ENCODE measurements around the gene DLG2. TPM values are rescaled to one million over a fixed set of nuclear protein-coding genes. Genes with fewer than 3 reads are reported as not detected.

Gene DLG2
- total RNA-seq, 2 experiments from 2014 or later, result 1.3 to 1.7 TPM

- peaks cover 5% of the 10 kb centered on the region for H3K9me3 Mint-ChIP-seq
- no peak overlapping the region for H3K4me3 Mint-ChIP-seq
- ChIA-PET POLR2A (no interaction called here), CTCF (no interaction called here)
- no peaks in the 10 kb centered on the region for H3K27me3 Mint-ChIP-seq
- H3K27ac Mint-ChIP-seq, result no peak overlapping the region
- DNase-seq, result no peak
- no peaks in the 10 kb centered on the region for H3K4me1 Mint-ChIP-seq
- H3K36me3 Mint-ChIP-seq (ENCODE audit: low read depth), result no peaks in the 10 kb centered on the region
Measured at GRCh38 chr11:84249344-84250135, 1377.6 kb downstream of the DLG2 start.

DNA sequence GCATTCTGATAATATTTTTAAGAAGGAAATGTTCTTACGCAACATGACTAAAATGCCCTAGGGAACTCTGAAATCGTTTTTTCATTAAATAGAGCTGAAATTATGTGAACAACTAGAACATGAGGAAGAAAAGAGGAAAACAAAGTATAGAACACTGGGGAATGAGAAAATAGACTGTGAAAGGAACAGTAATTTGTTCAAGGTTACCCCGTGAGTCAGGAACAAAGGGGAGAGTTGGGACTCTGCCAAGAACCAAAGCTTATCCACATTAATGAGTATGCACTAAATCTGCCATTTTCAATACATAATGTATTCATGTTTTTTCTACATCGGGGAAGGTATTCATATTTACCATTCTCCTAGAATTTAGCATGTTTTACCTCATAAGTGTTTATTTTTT lies 1379.2 kb downstream of the DLG2 start:
- CTCF ChIA-PET, result no interaction called here
- DNase-seq, result no peak
- no peaks in the 10 kb centered on the region for H3K27me3 Mint-ChIP-seq
- H3K27ac Mint-ChIP-seq, result no peak overlapping the region
- peaks cover 5% of the 10 kb centered on the region for H3K9me3 Mint-ChIP-seq
- no peak overlapping the region for H3K4me3 Mint-ChIP-seq
- no peaks in the 10 kb centered on the region for H3K36me3 Mint-ChIP-seq (ENCODE audit: low read depth)
- no peaks in the 10 kb centered on the region for H3K4me1 Mint-ChIP-seq
- POLR2A ChIA-PET, result no interaction called here

- no peak for DNase-seq
- no peaks in the 10 kb centered on the region for H3K36me3 Mint-ChIP-seq (ENCODE audit: low read depth)
- H3K27ac Mint-ChIP-seq, result no peak overlapping the region
- ChIA-PET POLR2A (no interaction called here), CTCF (no interaction called here)
- H3K27me3 Mint-ChIP-seq, result no peaks in the 10 kb centered on the region
- no peak overlapping the region for H3K4me3 Mint-ChIP-seq
- H3K4me1 Mint-ChIP-seq, result no peaks in the 10 kb centered on the region
- H3K9me3 Mint-ChIP-seq, result peaks cover 5% of the 10 kb centered on the region
Measured at GRCh38 chr11:84247129-84247528, 1380.0 kb downstream of the DLG2 start.

DNA sequence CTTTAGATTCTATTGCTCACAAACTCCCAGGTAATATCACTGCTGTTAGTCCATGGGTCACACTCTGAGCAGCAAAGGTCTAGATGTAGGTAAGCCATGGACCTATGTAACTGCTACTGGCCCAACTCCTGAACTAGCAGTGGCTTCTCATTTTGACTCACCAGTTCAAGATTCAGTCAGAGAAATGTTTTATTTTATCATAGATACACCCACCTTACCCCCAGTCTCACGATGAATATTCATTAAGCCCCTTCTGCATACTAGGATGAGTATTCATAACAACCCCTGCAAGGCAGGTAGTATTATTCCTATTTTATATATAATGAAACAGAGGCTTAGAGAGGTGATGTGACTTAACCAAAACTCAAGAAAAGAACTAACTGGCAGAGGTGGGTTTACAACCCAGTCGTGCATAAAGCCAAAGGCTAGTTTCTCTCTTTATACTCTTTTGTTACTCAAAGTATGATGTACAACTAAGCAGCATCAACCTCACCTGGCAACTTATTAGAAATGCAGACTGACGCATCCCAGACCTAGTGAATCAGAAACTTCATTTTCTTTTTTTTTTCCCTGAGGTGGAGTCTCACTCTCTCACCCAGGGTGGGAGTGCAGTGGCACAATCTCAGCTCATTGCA lies 1383.4 kb downstream of the DLG2 start:
- no peak for DNase-seq
- H3K4me3 Mint-ChIP-seq, result no peak overlapping the region
- no peaks in the 10 kb centered on the region for H3K27me3 Mint-ChIP-seq
- peaks cover 2% of the 10 kb centered on the region for H3K9me3 Mint-ChIP-seq
- H3K27ac Mint-ChIP-seq, result no peak overlapping the region
- POLR2A ChIA-PET, result no interaction called here
- H3K36me3 Mint-ChIP-seq (ENCODE audit: low read depth), result no peaks in the 10 kb centered on the region
- CTCF ChIA-PET, result no interaction called here
- no peaks in the 10 kb centered on the region for H3K4me1 Mint-ChIP-seq

GRCh38 chr11:84241343-84242131 lies 1385.6 kb downstream of the DLG2 start:
- no peaks in the 10 kb centered on the region for H3K4me1 Mint-ChIP-seq
- peaks cover 2% of the 10 kb centered on the region for H3K9me3 Mint-ChIP-seq
- H3K36me3 Mint-ChIP-seq (ENCODE audit: low read depth), result no peaks in the 10 kb centered on the region
- no peaks in the 10 kb centered on the region for H3K27me3 Mint-ChIP-seq
- ChIA-PET POLR2A (no interaction called here), CTCF (no interaction called here)
- H3K27ac Mint-ChIP-seq, result no peak overlapping the region
- H3K4me3 Mint-ChIP-seq, result no peak overlapping the region
- DNase-seq, result no peak

DNA sequence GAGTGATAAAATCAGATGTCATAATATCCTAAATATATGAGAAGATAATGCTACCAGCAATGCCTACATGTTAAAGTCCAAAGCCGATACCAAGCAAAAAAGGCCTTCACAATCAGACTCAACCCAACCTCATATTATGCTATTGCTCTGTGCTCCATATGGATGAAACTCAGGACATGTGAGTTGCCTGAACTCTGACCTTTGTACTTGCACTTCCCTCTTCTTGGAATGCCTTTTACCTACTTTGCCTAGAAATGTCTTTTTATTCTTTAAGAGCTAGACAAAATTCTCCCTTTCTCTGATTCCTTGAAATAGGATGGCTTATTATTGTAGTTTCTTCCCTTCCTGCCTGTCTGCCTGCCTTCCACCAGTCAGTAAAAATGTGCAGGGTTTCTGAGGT lies 1386.3 kb downstream of the DLG2 start:
- no peak overlapping the region for H3K4me3 Mint-ChIP-seq
- no peak for DNase-seq
- CTCF ChIA-PET, result no interaction called here
- H3K27ac Mint-ChIP-seq, result no peak overlapping the region
- H3K9me3 Mint-ChIP-seq, result peaks cover 2% of the 10 kb centered on the region
- no peaks in the 10 kb centered on the region for H3K4me1 Mint-ChIP-seq
- no peaks in the 10 kb centered on the region for H3K36me3 Mint-ChIP-seq (ENCODE audit: low read depth)
- POLR2A ChIA-PET, result no interaction called here
- no peaks in the 10 kb centered on the region for H3K27me3 Mint-ChIP-seq

DNA sequence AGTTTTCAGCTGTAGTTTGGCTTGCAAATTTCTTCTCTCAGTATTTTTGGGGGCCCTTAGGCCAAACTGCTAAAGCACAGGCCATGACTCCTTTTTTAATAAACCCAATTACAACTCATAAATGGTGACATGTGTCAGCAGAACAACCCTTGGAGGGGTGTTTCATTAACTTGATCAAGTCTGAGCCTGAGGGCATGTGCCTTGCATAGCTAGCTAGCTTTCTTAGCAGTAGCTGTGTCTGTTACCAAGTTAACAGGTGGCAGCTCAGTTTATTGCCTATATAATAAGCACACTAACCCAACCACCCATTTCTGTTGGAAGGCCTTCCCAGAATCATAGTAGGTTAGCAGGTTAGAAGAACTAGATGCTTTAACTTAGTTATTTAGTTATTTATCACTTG lies 1390.7 kb downstream of the DLG2 start:
- H3K9me3 Mint-ChIP-seq, result peaks cover 2% of the 10 kb centered on the region
- no peak overlapping the region for H3K4me3 Mint-ChIP-seq
- no peaks in the 10 kb centered on the region for H3K4me1 Mint-ChIP-seq
- CTCF ChIA-PET, result interaction anchor here (0.6 kb wide), 1 partner anchor 13 kb away, joined by 5 read pairs; no protein-coding TSS in a partner anchor
- DNase-seq, result no peak
- no peaks in the 10 kb centered on the region for H3K36me3 Mint-ChIP-seq (ENCODE audit: low read depth)
- no peaks in the 10 kb centered on the region for H3K27me3 Mint-ChIP-seq
- no peak overlapping the region for H3K27ac Mint-ChIP-seq
- POLR2A ChIA-PET, result no interaction called here

- POLR2A ChIA-PET, result no interaction called here
- no peak overlapping the region for H3K27ac Mint-ChIP-seq
Measured at GRCh38 chr11:84234462-84235202, 1392.5 kb downstream of the DLG2 start.

DNA sequence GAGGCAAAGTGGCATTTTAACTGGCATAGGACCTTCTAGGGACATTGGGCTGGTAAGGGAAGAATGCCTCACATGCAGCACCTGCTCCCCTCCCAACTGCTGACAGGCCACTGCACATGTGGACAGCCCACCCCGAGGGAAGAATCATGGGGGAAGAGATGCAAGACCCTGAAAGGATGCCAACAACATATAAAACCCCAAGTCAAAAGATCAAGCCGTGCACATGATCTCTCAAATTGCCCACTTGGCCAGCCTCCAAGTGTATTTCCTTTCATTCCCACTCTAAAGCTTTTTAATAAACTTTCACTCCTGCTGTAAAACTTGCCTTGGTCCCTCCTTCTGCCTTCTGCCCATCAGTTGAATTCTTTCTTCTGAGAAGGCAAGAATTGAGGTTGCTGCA lies 1393.1 kb downstream of the DLG2 start:
- H3K4me3 Mint-ChIP-seq, result no peak overlapping the region
- ChIA-PET CTCF (no interaction called here), POLR2A (no interaction called here)
- H3K36me3 Mint-ChIP-seq (ENCODE audit: low read depth), result no peaks in the 10 kb centered on the region
- no peak for DNase-seq
- no peaks in the 10 kb centered on the region for H3K4me1 Mint-ChIP-seq
- H3K9me3 Mint-ChIP-seq, result peaks cover 2% of the 10 kb centered on the region
- H3K27me3 Mint-ChIP-seq, result no peaks in the 10 kb centered on the region
- H3K27ac Mint-ChIP-seq, result no peak overlapping the region

More at GRCh38 chr11:84234462-84235202, 1392.5 kb downstream of the DLG2 start:
- Mint-ChIP-seq H3K9me3 (peaks cover 2% of the 10 kb centered on the region), H3K27me3 (no peaks in the 10 kb centered on the region), H3K4me1 (no peaks in the 10 kb centered on the region), H3K36me3 (ENCODE audit: low read depth) (no peaks in the 10 kb centered on the region), H3K4me3 (no peak overlapping the region)
- no peak for DNase-seq
- CTCF ChIA-PET, result no interaction called here

GRCh38 chr11:84232511-84232910 lies 1394.6 kb downstream of the DLG2 start:
- H3K27ac Mint-ChIP-seq, result no peak overlapping the region
- ChIA-PET CTCF (no interaction called here), POLR2A (no interaction called here)
- DNase-seq, result no peak
- H3K9me3 Mint-ChIP-seq, result peaks cover 2% of the 10 kb centered on the region
- no peaks in the 10 kb centered on the region for H3K36me3 Mint-ChIP-seq (ENCODE audit: low read depth)
- no peaks in the 10 kb centered on the region for H3K4me1 Mint-ChIP-seq
- no peaks in the 10 kb centered on the region for H3K27me3 Mint-ChIP-seq
- H3K4me3 Mint-ChIP-seq, result no peak overlapping the region

- Mint-ChIP-seq H3K27ac (no peak overlapping the region), H3K9me3 (peaks cover 2% of the 10 kb centered on the region), H3K4me3 (no peak overlapping the region), H3K4me1 (no peaks in the 10 kb centered on the region), H3K27me3 (no peaks in the 10 kb centered on the region), H3K36me3 (ENCODE audit: low read depth) (no peaks in the 10 kb centered on the region)
- no peak for DNase-seq
- POLR2A ChIA-PET, result no interaction called here
- CTCF ChIA-PET, result no interaction called here
Measured at GRCh38 chr11:84230402-84230801, 1396.7 kb downstream of the DLG2 start.

- no peaks in the 10 kb centered on the region for H3K4me1 Mint-ChIP-seq
- no peaks in the 10 kb centered on the region for H3K36me3 Mint-ChIP-seq (ENCODE audit: low read depth)
- H3K27me3 Mint-ChIP-seq, result no peaks in the 10 kb centered on the region
- no peak overlapping the region for H3K27ac Mint-ChIP-seq
- no peak overlapping the region for H3K4me3 Mint-ChIP-seq
- ChIA-PET POLR2A (no interaction called here), CTCF (no interaction called here)
- peaks cover 4% of the 10 kb centered on the region for H3K9me3 Mint-ChIP-seq
- no peak for DNase-seq
Measured at GRCh38 chr11:84227970-84228665, 1399.0 kb downstream of the DLG2 start.

- no peaks in the 10 kb centered on the region for H3K36me3 Mint-ChIP-seq (ENCODE audit: low read depth)
- H3K9me3 Mint-ChIP-seq, result peaks cover 3% of the 10 kb centered on the region
- CTCF ChIA-PET, result interaction anchor here (0.7 kb wide), 1 partner anchor 12 kb away, joined by 5 read pairs; no protein-coding TSS in a partner anchor
- no peak overlapping the region for H3K4me3 Mint-ChIP-seq
- DNase-seq, result no peak
- no peak overlapping the region for H3K27ac Mint-ChIP-seq
- no peaks in the 10 kb centered on the region for H3K27me3 Mint-ChIP-seq
- POLR2A ChIA-PET, result no interaction called here
- no peaks in the 10 kb centered on the region for H3K4me1 Mint-ChIP-seq
Measured at GRCh38 chr11:84224042-84224441, 1403.1 kb downstream of the DLG2 start.

All from activated CD4-positive, alpha-beta memory T cell treated with anti-CD3 and anti-CD28 coated beads, Interleukin-2, amount 10 ng/mL, durations not matched to agents 7 days and 5 days (primary cell).